Keratinocyte (primary cell): Measurements from ENCODE around the gene NOP9.

ENCODE experiments used
- EZH2 ChIP-seq: IDR thresholded peaks from one replicate; pipeline ENCODE4 v1.6.1; 2012; ENCODE audit warnings: inconsistent platforms, mild to moderate bottlenecking, low read length, moderate library complexity
- TF ChIP-seq, protein P1 (sequence below), 3 experiments: IDR thresholded peaks in 1 of 3; conservative IDR thresholded peaks in 1 of 3; optimal IDR thresholded peaks in 1 of 3; 2 replicates in 2 of 3; 3 replicates in 1 of 3; pipeline versions ENCODE3 to v1.5.1; 2011; ENCODE audit warnings: low read length in 3 of 3, mild to moderate bottlenecking in 3 of 3, moderate library complexity in 2 of 3, control low read depth in 1 of 3, inconsistent platforms in 1 of 3; ENCODE audit not compliant: insufficient read depth in 2 of 3; ENCODE audit errors: extremely low read depth in 1 of 3

DNA sequence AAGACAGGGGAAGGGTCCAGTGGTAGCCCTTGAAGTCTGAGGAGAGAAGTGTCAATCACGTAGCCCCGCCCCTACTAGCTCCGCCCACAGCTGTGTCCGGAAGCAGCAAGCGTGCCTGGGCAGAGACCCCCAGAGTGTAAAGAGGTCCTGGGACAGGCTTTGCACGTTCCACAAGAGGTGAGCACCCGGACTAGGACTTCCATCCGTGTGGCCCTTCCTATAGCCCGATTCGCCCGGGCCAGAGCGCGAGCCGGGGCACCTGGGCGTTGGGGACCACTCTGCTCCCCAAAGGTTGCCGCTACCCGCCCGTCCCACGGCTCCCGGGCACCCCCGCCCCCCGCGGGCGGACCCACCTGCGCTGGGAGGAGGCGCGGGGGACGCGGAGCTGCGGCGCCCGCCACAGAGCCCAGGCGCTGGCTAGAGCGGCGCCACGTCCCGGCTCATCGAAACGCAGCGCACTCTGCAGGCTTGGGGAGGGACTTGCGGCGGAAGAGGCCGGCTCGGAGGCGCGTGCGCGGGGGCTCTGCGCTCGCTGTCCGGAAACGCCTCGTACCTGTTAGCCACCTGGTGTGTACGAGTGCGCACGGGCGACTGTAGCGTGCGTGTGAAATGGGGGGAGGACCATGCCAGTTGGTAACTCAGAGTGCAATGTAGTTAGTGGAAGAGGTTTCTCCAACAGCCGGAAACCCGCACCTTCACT is 28.4 kb upstream of the NOP9 start, which contains the start of gene RABGGTA:
- TF ChIP-seq, protein P1, sequence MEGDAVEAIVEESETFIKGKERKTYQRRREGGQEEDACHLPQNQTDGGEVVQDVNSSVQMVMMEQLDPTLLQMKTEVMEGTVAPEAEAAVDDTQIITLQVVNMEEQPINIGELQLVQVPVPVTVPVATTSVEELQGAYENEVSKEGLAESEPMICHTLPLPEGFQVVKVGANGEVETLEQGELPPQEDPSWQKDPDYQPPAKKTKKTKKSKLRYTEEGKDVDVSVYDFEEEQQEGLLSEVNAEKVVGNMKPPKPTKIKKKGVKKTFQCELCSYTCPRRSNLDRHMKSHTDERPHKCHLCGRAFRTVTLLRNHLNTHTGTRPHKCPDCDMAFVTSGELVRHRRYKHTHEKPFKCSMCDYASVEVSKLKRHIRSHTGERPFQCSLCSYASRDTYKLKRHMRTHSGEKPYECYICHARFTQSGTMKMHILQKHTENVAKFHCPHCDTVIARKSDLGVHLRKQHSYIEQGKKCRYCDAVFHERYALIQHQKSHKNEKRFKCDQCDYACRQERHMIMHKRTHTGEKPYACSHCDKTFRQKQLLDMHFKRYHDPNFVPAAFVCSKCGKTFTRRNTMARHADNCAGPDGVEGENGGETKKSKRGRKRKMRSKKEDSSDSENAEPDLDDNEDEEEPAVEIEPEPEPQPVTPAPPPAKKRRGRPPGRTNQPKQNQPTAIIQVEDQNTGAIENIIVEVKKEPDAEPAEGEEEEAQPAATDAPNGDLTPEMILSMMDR (optimal IDR thresholded peaks at IDR 0.05 in 1 of 3, IDR thresholded peaks at IDR 0.05 in 1 of 3, conservative IDR thresholded peaks at IDR 0.05 in 1 of 3; ENCODE audit: extremely low read depth in 1 of 3, insufficient read depth in 2 of 3, low read length in 3 of 3): peak in 2 of 3 experiments; percentile 64 to 84
- TF ChIP-seq EZH2: no peak
